GM18858 (cell line): ENCODE data around the gene RDM1.

Experiments used
- ATAC-seq: cut with Tn5 transposase; IDR thresholded peaks from one replicate; pipeline ENCODE4 v1.9.1; 2021; ENCODE audit not compliant: unreplicated experiment

Gene RDM1

DNA sequence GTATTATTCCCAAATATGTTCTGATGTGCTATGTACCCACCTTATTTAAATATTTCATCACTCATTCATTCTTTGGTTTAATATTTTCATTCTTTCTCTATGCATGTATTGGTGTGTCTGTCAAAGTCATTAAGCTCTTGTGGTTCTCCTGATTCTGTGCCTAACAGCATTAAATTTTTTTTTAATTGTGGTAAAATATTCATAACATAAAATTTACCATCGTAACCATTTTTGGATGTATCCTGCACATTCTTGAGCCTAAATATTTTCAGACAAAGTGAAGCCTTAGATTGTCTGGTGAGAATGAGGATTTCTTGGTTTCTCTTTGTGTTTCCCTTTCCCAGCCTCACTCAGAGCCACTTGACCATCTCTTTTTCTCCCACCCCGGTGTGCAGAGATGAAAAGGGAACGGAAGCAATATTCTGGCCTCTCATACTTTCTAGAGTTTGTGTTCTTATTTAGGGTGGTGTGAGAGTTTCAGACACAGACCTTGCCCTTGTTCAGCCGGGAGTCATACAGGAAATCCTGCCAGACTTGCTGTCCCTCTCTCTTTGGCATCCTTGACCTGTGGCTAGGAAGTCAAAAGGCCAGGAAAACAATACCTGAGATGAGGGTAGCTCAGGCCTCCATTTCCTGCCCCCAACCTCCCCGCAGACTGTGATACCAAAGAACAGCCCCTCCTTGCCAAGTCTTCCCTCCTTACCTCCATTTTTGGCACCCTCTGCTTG lies 55.3 kb downstream of the RDM1 start:
- no peak for ATAC-seq

DNA sequence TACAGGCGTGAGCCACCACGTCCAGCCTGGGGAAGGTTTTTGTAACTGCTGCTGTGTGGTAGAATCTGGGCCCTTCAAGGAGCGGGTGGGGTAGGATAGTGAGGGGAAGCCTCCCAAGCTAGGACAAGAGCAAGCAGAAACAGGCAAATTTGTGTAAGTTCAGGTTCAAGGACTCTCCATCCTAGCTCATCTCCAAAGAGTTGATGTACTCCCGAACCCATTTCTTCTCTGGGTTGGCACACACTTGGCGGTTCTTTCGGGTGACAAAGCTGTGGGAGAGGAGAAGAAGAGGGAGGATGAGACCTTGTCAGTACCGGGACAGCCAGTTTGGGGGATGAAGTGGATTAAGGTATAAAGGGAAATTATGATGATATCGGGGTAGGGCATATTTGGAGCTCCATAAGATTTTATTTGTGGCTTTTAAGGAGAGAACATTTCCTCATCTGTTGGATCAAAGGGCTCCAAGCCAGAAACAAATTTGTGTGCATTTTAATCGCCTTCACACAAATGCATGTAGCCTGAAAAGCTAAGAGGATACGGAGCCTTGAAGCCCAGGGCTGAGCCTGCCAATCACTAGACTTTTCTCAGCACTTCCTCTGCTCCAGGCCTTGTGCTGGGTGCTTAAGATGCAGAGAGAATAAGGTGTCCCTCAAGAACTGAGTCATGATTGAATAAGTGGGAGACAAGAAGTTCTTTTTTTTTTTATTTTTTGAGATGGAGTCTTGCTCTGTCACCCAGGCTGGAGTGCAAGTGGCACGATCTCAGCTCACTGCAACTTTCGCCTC lies 58.2 kb downstream of the RDM1 start:
- ATAC-seq = no peak

DNA sequence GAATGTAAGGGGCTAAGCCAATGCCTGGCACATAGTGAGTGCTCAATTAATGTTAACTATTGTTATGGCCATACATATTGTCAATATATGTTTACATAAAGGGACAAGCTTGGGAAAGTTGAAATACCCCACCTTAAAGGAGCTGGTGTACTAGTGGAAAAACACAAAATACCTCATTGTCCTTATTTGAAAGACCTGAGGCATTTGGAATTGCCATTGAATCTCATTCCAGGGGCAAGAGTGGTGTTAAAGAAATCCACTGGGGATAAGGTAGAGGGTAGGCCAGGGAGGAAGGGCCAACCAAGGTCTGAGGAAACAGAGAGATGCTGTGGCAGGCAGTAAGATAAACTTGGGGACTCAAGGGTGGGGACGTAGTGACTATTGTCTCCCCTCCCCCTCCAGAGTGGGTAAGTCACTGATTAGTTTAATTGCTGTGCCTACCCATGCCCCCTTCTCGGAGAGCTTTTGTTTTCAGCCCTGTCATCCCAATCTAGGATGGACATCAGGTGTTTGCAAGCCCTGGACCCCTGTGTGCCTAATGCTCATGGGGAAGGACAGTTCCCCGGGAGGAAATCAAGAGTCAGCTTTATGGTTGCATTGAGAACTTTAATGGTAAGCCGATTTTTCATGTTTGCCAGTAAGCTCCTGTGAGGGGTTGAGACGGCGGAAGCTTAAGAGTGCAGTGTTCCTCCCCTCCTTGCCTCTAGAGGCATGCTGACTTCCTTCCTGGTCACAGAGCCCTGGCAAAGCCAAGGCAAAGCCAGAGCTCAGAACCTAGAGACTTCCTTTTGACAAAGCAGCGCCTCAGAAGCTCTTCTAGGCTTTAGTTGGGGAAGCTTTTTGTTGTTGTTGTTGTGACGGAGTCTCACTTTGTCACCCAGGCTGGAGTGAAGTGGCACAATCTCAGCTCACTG lies 59.4 kb downstream of the RDM1 start:
- ATAC-seq = no peak

DNA sequence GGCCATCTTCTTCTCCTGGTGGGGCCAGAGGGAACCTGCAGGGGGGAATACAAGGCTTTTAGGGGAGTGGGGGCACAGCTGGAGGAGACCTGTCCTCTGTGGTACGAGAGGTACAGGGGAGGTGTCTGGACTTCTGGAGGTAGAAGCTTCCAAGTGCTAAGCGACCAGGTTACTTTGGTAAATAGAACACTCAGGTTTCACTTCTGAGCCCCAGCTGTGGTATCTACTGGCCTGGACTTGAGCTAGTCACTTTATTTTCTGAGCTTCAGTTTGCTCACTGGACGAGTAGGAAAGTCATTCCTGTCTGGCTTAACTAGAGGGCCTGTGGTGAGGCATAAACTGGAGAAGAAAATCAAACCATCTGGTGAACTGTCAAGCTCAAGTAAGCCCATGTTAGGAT lies 61.8 kb downstream of the RDM1 start, which contains the start of gene HEATR9:
Gene HEATR9, minus strand, starts transcription at position 155 of the 400 bp plus-strand sequence. Its CDS starts 149 bp downstream, at position 6.
- no peak for ATAC-seq
